Measurements from ENCODE around the gene NLRP3. TPM values are rescaled to one million over a fixed set of nuclear protein-coding genes. Genes with fewer than 3 reads are reported as not detected.
A peak's percentile ranks its signal among the peaks of the same experiment; 100 is the strongest.
"Not testable (repeated sequence)": the region's sequence is repeated elsewhere in the genome, so short reads cannot be mapped to it uniquely, and the experiment has no call there.

Gene NLRP3
- total RNA-seq, 1 experiment from 2014 or later = 0.57 TPM

DNA sequence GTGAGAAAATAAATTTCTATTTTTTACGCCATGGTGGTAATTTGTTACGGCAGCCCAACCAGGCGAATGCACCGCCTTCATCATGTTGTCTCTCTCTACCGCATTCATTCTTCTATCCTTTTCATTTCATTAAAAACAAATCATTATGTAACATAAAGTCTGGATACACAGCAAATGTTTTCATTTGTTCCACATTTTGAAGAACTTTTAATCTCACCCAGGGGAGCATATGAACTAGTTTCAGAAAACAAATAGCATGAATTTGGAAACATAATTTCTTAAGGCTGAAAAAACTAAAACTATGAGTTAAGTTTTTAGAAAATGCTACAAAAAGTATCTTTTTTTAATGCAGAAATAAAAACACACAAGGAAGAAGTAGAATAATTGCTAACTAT, 53.2 kb downstream of the NLRP3 start:
- DNase-seq (ENCODE audit: low read depth) = no peak

DNA sequence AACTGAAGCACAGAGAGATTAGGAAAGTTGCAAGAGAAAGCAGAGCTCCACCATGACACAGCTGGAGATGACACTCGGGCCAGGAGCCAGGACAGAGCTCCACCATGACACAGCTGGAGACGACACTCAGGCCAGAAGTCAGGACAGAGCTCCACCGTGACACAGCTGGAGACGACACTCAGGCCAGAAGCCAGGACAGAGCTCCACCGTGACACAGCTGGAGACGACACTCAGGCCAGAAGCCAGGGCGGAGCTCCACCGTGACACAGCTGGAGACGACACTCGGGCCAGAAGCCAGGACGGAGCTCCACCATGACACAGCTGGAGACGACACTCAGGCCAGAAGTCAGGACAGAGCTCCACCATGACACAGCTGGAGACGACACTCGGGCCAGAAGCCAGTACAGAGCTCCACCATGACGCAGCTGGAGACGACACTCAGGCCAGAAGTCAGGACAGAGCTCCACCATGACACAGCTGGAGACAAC, 55.0 kb downstream of the NLRP3 start:
- DNase-seq (ENCODE audit: low read depth) = not testable (repeated sequence)

DNA sequence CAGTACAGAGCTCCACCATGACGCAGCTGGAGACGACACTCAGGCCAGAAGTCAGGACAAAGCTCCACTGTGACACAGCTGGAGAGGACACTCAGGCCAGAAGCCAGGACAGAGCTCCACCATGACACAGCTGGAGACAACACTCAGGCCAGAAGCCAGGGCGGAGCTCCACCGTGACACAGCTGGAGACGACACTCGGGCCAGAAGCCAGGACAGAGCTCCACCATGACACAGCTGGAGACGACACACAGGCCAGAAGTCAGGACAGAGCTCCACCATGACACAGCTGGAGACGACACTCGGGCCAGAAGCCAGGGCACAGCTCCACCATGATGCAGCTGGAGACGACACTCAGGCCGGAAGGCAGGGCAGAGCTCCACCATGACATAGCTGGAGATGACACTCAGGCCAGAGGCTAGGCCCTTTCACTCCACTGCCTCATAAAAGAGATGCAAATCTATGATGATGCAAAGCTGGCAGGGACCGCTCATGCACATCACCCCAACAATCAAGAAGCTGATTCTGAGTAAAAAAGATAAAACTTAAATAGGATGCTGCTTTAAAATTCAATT, 55.6 kb downstream of the NLRP3 start:
- DNase-seq (ENCODE audit: low read depth) = no peak

DNA sequence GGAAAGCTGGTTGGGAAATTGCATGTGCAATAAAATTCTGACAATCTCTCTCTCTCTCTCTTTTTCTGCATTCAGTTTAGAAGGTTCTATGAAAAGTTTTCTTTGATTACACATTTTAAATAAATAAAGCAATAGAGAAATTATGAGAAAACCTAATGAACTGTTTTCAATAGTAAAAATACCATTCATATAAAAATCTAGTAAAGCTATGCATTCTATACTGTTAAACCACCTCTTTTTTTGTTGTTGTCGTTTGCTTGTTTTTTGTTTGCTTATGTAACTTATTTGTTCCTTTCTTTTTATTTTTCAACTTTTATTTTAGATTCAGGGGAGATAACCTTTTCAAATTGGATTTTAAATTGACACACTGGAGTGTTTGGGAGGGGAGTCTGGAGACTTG, 56.1 kb downstream of the NLRP3 start:
- DNase-seq (ENCODE audit: low read depth) = no peak

DNA sequence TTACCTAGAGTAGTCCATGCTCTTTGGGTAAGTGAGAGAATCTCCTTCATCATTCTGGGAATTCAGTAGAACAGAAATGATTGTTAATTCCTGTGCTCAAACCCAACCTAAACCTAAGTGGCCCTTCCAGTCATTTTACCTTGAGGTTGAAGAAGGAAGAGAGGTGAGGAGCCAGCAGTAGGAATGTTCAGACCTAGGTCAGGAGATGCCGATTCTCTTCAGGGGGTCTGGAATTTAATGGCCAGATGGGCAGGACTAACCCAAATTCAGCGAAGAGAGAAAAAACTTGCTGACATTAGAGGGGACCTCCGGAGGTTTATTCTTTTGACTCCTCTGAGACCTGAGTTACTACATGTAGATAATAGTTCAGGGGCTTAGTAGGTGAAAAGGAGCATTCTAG, 58.4 kb downstream of the NLRP3 start:
- no peak for DNase-seq (ENCODE audit: low read depth)

- DNase-seq (ENCODE audit: low read depth) = no peak
Measured at GRCh38 chr1:247475793-247476192, 59.8 kb downstream of the NLRP3 start.

DNA sequence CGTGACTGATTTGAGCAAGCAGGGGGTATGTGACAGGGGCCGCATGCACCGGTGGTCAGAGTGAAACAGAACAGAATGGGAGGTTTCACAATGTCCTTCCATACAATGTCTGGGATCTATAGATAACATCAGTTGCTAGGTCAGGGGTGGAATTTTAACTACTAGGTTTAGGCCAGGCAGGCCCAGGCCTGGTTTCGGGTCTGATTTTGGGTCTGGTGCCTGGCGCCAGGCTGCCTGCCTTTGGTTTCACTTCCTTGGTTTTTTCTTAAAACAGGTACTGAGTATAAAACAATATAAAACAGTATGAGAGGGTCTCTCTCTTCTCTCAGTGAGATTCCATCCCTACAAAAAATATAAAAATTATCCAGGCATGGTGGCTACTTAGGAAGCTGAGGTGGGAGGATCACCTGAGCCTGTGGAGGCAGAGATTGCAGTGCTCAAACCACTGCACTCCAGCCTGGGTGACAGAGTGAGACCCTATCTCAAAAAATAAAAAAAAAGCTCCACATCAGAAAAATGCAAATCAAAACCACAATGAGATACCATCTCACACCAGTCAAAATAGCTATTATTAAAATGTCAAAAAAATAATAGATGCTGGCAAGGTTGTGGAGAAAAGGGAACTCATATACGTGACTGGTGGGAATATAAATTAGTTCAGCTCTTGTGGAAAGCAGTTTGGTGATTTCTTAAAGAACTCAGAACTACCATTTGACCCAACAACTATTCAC, 60.5 kb downstream of the NLRP3 start:
- DNase-seq (ENCODE audit: low read depth) = not testable (repeated sequence)

DNA sequence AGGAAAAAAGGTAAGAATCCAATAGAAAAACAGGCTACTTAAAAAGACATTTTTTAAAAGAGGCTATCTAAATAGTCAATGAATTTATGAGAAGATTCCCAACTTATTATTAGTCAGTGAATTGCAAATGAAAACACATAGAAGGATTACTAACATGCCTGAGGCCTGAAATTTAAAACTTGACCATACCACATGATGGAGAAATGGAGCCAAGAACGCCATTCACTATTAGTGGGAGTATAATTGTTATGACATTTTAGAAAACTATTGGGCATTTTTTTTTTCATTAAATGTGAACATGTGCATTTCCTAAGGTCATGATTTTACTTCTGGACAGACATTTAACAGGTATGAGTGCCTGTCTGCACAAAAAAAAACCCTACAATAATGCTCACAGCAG, 66.8 kb downstream of the NLRP3 start:
- DNase-seq (ENCODE audit: low read depth) = peak; percentile 4

- peak; percentile 46 for DNase-seq (ENCODE audit: low read depth)
Measured at GRCh38 chr1:247487057-247487456, 71.1 kb downstream of the NLRP3 start.

GRCh38 chr1:247491328-247491727, 75.4 kb downstream of the NLRP3 start:
- no peak for DNase-seq (ENCODE audit: low read depth)

DNA sequence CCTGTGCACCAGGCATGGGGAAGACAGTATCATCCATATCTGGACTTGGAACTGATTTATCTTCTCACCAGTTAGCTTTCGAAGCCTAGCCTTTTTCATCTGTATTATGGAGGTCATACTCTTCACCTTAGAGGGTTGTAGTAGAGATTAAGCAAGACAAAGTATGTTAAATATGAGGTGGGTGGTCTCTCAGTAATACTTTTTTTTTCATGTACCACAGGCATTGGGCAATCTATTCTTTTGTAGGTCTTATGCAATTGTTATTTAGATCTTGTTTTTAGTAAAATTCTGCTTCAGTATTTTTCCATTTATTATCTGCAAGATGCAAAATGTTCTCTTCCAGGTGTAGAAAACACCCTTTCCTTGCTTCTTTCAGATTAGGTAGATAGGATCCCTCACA, 77.1 kb downstream of the NLRP3 start:
- no peak for DNase-seq (ENCODE audit: low read depth)

DNA sequence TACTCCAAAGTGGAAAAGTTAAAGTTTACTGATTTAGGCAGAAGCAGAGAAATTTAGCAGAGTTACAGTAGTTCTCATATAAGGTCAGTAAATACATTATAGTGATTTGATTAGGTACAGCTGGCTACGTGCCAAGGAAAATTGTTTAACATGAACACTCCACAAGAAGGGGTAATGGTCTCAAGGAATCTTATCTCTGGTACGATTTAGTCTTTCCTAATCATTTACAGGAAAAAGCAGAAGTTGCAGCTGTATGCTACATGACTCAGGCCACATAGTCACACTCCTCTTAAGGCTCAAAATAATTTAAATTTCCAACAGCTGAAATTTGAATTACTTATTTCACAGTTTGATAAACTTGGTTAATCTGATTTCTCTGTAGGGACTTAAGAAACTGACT, 78.8 kb downstream of the NLRP3 start:
- DNase-seq (ENCODE audit: low read depth) = no peak

- DNase-seq (ENCODE audit: low read depth) = no peak
Measured at GRCh38 chr1:247496581-247497285, 80.8 kb downstream of the NLRP3 start.

Other genes with a start within 250 kb of the NLRP3 start
- gene ZNF124, start 244.2 kb upstream of the NLRP3 start, total RNA-seq (2014; rRNA removed) = 19.3 and 19.9 TPM in 2 replicates
- gene VN1R5, start 160.1 kb upstream of the NLRP3 start, total RNA-seq (2014; rRNA removed) = not detected in 2 replicates
- gene ZNF496, start 84.3 kb upstream of the NLRP3 start, total RNA-seq (2014; rRNA removed) = 26.3 and 36.2 TPM in 2 replicates
- gene OR2B11, start 41.9 kb downstream of the NLRP3 start, total RNA-seq (2014; rRNA removed) = not detected in 2 replicates
- gene OR2C3, start 120.3 kb downstream of the NLRP3 start, total RNA-seq (2014; rRNA removed) = not detected in 2 replicates
- not detected in 2 replicates for gene GCSAML, start 133.0 kb downstream of the NLRP3 start, total RNA-seq (2014; rRNA removed)
- gene OR2G2, start 172.2 kb downstream of the NLRP3 start, total RNA-seq (2014; rRNA removed) = not detected in 2 replicates
- gene OR2G3, start 189.4 kb downstream of the NLRP3 start, total RNA-seq (2014; rRNA removed) = not detected in 2 replicates

All from LHCN-M2 (cell line).